ENCODE results near the gene MCM9.

DNA sequence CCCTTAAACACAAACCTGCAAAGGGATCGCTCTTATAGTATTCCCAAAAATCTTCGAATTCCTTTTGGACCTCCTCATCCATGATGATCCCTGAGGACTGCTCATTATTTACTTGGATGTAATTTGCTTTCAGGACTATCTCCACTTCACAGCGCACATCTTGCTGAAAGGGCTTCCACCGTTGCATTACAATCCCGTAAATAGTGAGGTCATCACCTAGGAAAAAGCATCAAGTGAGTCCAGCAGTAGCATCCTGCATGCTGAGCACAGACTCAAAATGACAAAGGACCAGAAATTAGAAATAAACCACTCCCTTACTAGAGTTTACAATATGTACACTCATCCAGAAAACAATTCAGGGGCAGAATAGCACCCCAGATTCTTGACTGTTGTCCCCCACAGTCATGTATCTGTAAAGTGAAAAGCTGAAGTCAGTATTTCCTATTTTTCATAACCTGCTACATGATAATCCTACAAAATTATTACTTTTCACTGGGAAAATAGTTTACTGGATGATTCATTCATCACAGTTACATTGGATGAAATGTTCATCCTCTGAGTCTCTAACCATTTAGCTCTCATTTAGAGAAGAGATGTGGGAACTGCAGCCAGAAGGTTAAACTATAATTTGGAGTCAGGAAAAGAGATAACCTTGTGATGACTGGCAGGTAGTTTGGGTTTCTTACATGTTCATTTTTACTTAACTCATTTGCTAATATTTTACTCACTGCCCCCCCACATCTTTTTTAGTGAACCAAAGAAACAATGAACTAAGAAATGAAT is 17.2 kb downstream of the MCM9 start:
- TF ChIP-seq POLR2A (IDR thresholded peaks at IDR 0.05), result no peak
- TF ChIP-seq, protein P1, sequence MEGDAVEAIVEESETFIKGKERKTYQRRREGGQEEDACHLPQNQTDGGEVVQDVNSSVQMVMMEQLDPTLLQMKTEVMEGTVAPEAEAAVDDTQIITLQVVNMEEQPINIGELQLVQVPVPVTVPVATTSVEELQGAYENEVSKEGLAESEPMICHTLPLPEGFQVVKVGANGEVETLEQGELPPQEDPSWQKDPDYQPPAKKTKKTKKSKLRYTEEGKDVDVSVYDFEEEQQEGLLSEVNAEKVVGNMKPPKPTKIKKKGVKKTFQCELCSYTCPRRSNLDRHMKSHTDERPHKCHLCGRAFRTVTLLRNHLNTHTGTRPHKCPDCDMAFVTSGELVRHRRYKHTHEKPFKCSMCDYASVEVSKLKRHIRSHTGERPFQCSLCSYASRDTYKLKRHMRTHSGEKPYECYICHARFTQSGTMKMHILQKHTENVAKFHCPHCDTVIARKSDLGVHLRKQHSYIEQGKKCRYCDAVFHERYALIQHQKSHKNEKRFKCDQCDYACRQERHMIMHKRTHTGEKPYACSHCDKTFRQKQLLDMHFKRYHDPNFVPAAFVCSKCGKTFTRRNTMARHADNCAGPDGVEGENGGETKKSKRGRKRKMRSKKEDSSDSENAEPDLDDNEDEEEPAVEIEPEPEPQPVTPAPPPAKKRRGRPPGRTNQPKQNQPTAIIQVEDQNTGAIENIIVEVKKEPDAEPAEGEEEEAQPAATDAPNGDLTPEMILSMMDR (IDR thresholded peaks at IDR 0.05), result no peak

Data from right lobe of liver (tissue), 4 donors.